Measurements from ENCODE around the gene MCTP1.

DNA sequence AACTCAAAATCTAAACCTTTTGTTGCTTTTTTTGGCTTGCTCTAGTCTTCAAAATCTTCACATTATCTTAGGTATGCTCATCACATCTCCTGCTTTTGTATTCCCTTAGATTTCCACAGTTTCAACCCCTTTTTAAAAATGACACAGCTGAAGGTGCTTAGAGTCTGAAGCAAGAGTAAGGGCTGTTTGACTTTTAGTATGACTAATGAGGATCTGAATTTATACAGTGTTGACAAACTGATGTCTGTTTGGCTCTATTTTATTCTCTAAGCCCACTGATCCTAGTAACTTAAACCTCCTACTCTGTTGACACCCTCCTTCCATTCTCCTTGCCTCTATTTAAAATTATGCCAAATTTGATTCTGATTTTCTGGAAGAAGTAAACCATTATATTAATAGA is 200.1 kb downstream of the MCTP1 start:
- TF ChIP-seq, protein P1, sequence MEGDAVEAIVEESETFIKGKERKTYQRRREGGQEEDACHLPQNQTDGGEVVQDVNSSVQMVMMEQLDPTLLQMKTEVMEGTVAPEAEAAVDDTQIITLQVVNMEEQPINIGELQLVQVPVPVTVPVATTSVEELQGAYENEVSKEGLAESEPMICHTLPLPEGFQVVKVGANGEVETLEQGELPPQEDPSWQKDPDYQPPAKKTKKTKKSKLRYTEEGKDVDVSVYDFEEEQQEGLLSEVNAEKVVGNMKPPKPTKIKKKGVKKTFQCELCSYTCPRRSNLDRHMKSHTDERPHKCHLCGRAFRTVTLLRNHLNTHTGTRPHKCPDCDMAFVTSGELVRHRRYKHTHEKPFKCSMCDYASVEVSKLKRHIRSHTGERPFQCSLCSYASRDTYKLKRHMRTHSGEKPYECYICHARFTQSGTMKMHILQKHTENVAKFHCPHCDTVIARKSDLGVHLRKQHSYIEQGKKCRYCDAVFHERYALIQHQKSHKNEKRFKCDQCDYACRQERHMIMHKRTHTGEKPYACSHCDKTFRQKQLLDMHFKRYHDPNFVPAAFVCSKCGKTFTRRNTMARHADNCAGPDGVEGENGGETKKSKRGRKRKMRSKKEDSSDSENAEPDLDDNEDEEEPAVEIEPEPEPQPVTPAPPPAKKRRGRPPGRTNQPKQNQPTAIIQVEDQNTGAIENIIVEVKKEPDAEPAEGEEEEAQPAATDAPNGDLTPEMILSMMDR (IDR thresholded peaks at IDR 0.05; ENCODE audit: insufficient read depth, low read length): no peak
- TF ChIP-seq POLR2AphosphoS5 (IDR thresholded peaks at IDR 0.05; ENCODE audit: low read depth): no peak
- TF ChIP-seq, protein P2, sequence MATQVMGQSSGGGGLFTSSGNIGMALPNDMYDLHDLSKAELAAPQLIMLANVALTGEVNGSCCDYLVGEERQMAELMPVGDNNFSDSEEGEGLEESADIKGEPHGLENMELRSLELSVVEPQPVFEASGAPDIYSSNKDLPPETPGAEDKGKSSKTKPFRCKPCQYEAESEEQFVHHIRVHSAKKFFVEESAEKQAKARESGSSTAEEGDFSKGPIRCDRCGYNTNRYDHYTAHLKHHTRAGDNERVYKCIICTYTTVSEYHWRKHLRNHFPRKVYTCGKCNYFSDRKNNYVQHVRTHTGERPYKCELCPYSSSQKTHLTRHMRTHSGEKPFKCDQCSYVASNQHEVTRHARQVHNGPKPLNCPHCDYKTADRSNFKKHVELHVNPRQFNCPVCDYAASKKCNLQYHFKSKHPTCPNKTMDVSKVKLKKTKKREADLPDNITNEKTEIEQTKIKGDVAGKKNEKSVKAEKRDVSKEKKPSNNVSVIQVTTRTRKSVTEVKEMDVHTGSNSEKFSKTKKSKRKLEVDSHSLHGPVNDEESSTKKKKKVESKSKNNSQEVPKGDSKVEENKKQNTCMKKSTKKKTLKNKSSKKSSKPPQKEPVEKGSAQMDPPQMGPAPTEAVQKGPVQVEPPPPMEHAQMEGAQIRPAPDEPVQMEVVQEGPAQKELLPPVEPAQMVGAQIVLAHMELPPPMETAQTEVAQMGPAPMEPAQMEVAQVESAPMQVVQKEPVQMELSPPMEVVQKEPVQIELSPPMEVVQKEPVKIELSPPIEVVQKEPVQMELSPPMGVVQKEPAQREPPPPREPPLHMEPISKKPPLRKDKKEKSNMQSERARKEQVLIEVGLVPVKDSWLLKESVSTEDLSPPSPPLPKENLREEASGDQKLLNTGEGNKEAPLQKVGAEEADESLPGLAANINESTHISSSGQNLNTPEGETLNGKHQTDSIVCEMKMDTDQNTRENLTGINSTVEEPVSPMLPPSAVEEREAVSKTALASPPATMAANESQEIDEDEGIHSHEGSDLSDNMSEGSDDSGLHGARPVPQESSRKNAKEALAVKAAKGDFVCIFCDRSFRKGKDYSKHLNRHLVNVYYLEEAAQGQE (IDR thresholded peaks at IDR 0.05; ENCODE audit: insufficient replicate concordance, low read depth): no peak
- TF ChIP-seq GABPA (IDR thresholded peaks at IDR 0.05; ENCODE audit: low read depth): no peak
